ENCODE data around the gene GNPTAB. TPM values are rescaled to one million over a fixed set of nuclear protein-coding genes. Genes with fewer than 3 reads are reported as not detected.

Gene GNPTAB
- total RNA-seq, 1 experiment from 2014 or later: 21.0 TPM

DNA sequence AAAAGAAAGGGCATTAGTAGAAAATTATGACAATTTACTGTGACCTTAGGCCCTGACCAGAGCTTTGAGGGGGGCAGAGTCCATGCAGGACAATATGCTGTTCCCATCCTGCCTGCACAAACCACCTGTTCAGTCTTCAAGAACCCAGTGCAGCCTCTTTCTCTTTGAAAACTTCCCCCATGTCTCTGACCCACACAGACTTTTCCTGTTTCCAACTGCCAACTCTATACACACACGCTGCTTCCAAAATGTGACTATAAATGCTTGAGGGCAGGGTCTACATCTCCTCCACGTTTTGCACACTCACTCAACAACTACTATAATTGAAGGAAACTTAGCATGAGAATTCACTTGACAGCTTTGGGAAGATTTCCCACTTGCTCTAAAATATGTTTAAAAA lies 54.9 kb downstream of the GNPTAB start:
- H3K9me2 ChIP-seq (replicated peaks; ENCODE audit: low read length): no peaks in the 10 kb centered on the region
- TF ChIP-seq CTCF (conservative IDR thresholded peaks at IDR 0.05; ENCODE audit: low read depth, low read length) (no peak), EZH2phosphoT487 (IDR thresholded peaks at IDR 0.05; ENCODE audit: borderline replicate concordance, low read length) (no peak), EZH2 (IDR thresholded peaks at IDR 0.05; ENCODE audit: low read length, unreplicated experiment) (no peak)
- no peak for DNase-seq
- no peaks in the 10 kb centered on the region for H3F3A ChIP-seq (ENCODE audit: low read length, unreplicated experiment)
- no peak overlapping the region for H2AFZ ChIP-seq (ENCODE audit: low read length)
- BruUV-seq (replicated peaks): no TSS peak
- H3K27me3 ChIP-seq (ENCODE audit: low read length): no peaks in the 10 kb centered on the region
- H3K4me2 ChIP-seq (ENCODE audit: low read length): no peak overlapping the region
- no peaks in the 10 kb centered on the region for H3K4me1 ChIP-seq (ENCODE audit: insufficient read depth, low read length)
- CTCF ChIA-PET: no interaction called here
- no peaks in the 10 kb centered on the region for H3K36me3 ChIP-seq (ENCODE audit: low read depth, low read length)
- no peak overlapping the region for H3K9ac ChIP-seq (ENCODE audit: low read length)
- no peak overlapping the region for H3K4me3 ChIP-seq (ENCODE audit: low read length)
- POLR2A ChIA-PET (ENCODE audit: unreplicated experiment): no interaction called here
- H3K79me2 ChIP-seq (ENCODE audit: low read length): no peaks in the 10 kb centered on the region
- no peaks in the 10 kb centered on the region for H4K20me1 ChIP-seq (ENCODE audit: low read length)
- no peak overlapping the region for H3K27ac ChIP-seq (ENCODE audit: low read length)
- no peaks in the 10 kb centered on the region for H3K9me3 ChIP-seq (ENCODE audit: low read length)
- intact Hi-C loops (cut with micrococcal nuclease): loop anchor here (10.0 kb wide), 2 partner anchors 709 to 1039 kb away; partner anchors contain the start of gene IGF1
- no peak for ATAC-seq

DNA sequence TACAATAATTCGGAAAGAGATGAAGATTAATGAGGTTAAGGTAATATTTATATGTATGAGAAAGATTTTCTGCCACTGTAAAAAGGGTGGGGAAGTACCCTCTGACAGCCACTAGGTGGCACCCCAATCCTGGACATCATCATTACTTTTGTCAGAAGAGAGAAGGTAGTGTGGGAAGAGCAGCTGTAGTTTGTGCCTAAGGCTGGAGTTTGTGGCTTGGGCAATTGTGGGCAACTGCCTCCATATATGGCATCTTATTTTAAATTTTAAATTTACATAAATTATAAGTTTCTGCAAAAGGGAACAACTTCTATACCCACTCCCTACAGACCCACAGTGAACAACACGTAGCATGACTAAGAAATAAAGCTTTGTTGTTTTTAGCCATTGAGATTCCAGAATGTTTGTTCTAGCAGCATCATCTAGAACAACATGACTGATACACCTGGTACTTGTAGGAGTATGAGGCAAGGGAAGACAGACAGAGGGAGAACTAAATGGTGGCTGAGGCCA lies 57.1 kb downstream of the GNPTAB start:
- TF ChIP-seq EZH2phosphoT487 (IDR thresholded peaks at IDR 0.05; ENCODE audit: borderline replicate concordance, low read length) (no peak), CTCF (conservative IDR thresholded peaks at IDR 0.05; ENCODE audit: low read depth, low read length) (peak; percentile 95)
- POLR2A ChIA-PET (ENCODE audit: unreplicated experiment): no interaction called here
- no peaks in the 10 kb centered on the region for H3K4me1 ChIP-seq (ENCODE audit: insufficient read depth, low read length)

More for the DNA sequence above, 57.1 kb downstream of the GNPTAB start:
- H3F3A ChIP-seq (ENCODE audit: low read length, unreplicated experiment): no peaks in the 10 kb centered on the region
- no TSS peak for BruUV-seq (replicated peaks)
- H2AFZ ChIP-seq (ENCODE audit: low read length): no peak overlapping the region
- CTCF ChIA-PET: interaction anchor here (0.5 to 1.2 kb wide), 10 partner anchors 13 to 127 kb away, joined by 3 to 23 read pairs (median 4); partner anchors contain the start of gene GNPTAB
- intact Hi-C loops (cut with micrococcal nuclease): loop anchor here (1.0 to 10.0 kb wide), 6 partner anchors 58 to 1774 kb away; partner anchors contain the start of gene IGF1
- H3K9me3 ChIP-seq (ENCODE audit: low read length): no peaks in the 10 kb centered on the region
- no peak overlapping the region for H3K9ac ChIP-seq (ENCODE audit: low read length)
- H3K27me3 ChIP-seq (ENCODE audit: low read length): no peaks in the 10 kb centered on the region
- H3K36me3 ChIP-seq (ENCODE audit: low read depth, low read length): no peaks in the 10 kb centered on the region
- no peaks in the 10 kb centered on the region for H3K9me2 ChIP-seq (replicated peaks; ENCODE audit: low read length)
- no peaks in the 10 kb centered on the region for H4K20me1 ChIP-seq (ENCODE audit: low read length)
- ATAC-seq (peak; percentile 84), DNase-seq (peak; percentile 81)
- H3K4me2 ChIP-seq (ENCODE audit: low read length): no peak overlapping the region
- no peaks in the 10 kb centered on the region for H3K79me2 ChIP-seq (ENCODE audit: low read length)
- H3K4me3 ChIP-seq (ENCODE audit: low read length): no peak overlapping the region
- H3K27ac ChIP-seq (ENCODE audit: low read length): no peak overlapping the region

All from PC-3 (cell line).